ENCODE data around the gene BICRAL.

DNA sequence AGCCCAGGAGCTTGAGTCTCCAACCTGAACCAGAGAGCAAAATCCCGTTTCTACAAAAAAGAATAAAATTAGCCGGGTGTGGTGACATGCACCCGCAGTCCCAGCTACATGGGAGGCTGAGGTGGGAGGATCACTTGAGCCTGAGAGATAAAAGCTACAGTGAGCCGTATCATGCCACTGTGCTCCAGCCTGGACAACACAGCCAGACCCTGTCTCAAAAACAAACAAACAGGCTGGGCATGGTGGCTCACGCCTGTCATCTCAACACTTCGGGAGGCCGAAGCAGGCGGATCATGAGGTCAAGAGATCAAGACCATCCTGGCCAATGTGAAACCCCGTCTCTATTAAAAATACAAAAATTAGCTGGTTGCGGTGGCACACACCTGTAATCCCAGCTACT, 122.6 kb downstream of the BICRAL start:
- TF ChIP-seq, protein P1, sequence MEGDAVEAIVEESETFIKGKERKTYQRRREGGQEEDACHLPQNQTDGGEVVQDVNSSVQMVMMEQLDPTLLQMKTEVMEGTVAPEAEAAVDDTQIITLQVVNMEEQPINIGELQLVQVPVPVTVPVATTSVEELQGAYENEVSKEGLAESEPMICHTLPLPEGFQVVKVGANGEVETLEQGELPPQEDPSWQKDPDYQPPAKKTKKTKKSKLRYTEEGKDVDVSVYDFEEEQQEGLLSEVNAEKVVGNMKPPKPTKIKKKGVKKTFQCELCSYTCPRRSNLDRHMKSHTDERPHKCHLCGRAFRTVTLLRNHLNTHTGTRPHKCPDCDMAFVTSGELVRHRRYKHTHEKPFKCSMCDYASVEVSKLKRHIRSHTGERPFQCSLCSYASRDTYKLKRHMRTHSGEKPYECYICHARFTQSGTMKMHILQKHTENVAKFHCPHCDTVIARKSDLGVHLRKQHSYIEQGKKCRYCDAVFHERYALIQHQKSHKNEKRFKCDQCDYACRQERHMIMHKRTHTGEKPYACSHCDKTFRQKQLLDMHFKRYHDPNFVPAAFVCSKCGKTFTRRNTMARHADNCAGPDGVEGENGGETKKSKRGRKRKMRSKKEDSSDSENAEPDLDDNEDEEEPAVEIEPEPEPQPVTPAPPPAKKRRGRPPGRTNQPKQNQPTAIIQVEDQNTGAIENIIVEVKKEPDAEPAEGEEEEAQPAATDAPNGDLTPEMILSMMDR (IDR thresholded peaks at IDR 0.05), result no peak
- no peak for TF ChIP-seq POLR2A (IDR thresholded peaks at IDR 0.05)

Measured in right lobe of liver (tissue), 4 donors.